GM13977 (cell line): ENCODE results near the gene MITF.

Source experiments
- DNase-seq: peaks from one replicate; pipeline ENCODE4 v3.0.0; 2012; ENCODE audit warnings: low spot score
- CTCF ChIP-seq: IDR thresholded peaks from 2 replicates; pipeline ENCODE4 v1.5.1; 2012; ENCODE audit warnings: mild to moderate bottlenecking, control low read depth; ENCODE audit not compliant: insufficient read depth; ENCODE audit errors: extremely low read depth, missing control alignments
- in situ Hi-C: fragments of 300-500 bp; cut with MboI; formaldehyde crosslinking; loops from one replicate; pipeline ENCODE4 v1.12.0; 2022; ENCODE audit warnings: low sequenced_read_pairs, low pct_unique_long_range_greater_than_20kb, mixed read lengths, inconsistent platforms; ENCODE audit not compliant: unreplicated experiment

The MITF gene

GRCh38 chr3:69738315-69738714 is 949 bp upstream of the MITF start:
- in situ Hi-C loops = no loop called here
- DNase-seq = no peak

GRCh38 chr3:69738859-69739203 is 433 bp upstream of the MITF start:
- no peak for DNase-seq
- in situ Hi-C loops = no loop called here
- TF ChIP-seq CTCF = no peak

More at GRCh38 chr3:69738315-69738714, 949 bp upstream of the MITF start:
- no peak for TF ChIP-seq CTCF

- DNase-seq = peak; percentile 12
- in situ Hi-C loops = no loop called here
- no peak for TF ChIP-seq CTCF
Measured at GRCh38 chr3:69740103-69741021, 1.1 kb downstream of the MITF start.

GRCh38 chr3:69741032-69741767 is 1.9 kb downstream of the MITF start:
- in situ Hi-C loops = no loop called here
- TF ChIP-seq CTCF = no peak
- DNase-seq = no peak

GRCh38 chr3:69742391-69742790 is 3.1 kb downstream of the MITF start:
- DNase-seq = no peak
- TF ChIP-seq CTCF = no peak
- in situ Hi-C loops = no loop called here

GRCh38 chr3:69743975-69744906 is 5.0 kb downstream of the MITF start:
- in situ Hi-C loops = no loop called here
- no peak for TF ChIP-seq CTCF
- DNase-seq = no peak
